Endothelial cell of umbilical vein (primary cell): ENCODE data around the gene VCL. TPM values are rescaled to one million over a fixed set of nuclear protein-coding genes. Genes with fewer than 3 reads are reported as not detected.

ENCODE experiments used
- BruUV-seq: library from RNA; stranded (reverse); fragments of 400-500 nt; replicated peaks from 2 replicates; lab custom pipeline; 2021; lab: Mats Ljungman, UMichigan
- CTCF ChIA-PET: fragments of 300-600, 350-600 bp; sonication (Branson Sonifier 250); formaldehyde crosslinking; loops from one replicate; lab custom pipeline; 2021; ENCODE audit warnings: antibody characterized with exemption, inconsistent platforms; lab: Charles Lee
- POLR2A ChIA-PET: fragments of 300-600, 350-600 bp; sonication (Branson Sonifier 250); formaldehyde crosslinking; loops from one replicate; lab custom pipeline; 2021; ENCODE audit warnings: antibody characterized with exemption, inconsistent platforms; lab: Charles Lee
- DNase-seq: peaks from one replicate; pipeline ENCODE4 v3.0.0-alpha.2; 2011; ENCODE audit warnings: low read depth, low spot score
- FAIRE-seq: peaks from 2 replicates; lab custom pipeline; 2011; peaks lifted over from hg19 to GRCh38; lab: Jason Lieb, UNC
- H2AFZ ChIP-seq: 2 replicates; pipeline ENCODE4 v1.6.0; 2012; ENCODE audit warnings: low read depth, low read length, control low read depth, inconsistent platforms
- H3K27ac ChIP-seq: 2 replicates; pipeline ENCODE4 v1.5.1; 2011; ENCODE audit warnings: low read depth, mild to moderate bottlenecking, control low read depth, low read length, moderate library complexity; ENCODE audit not compliant: insufficient read depth
- H3K27me3 ChIP-seq, 2 experiments: 2 replicates each; pipeline versions ENCODE4 v1.6.0 to v1.6.1; 2011; ENCODE audit warnings: low read length in 2 of 2, mixed read lengths in 1 of 2; ENCODE audit not compliant: control insufficient read depth in 2 of 2, insufficient read depth in 2 of 2
- H3K36me3 ChIP-seq, 2 experiments: 2 replicates in 1 of 2; 3 replicates in 1 of 2; pipeline ENCODE4 v1.5.1; 2011; ENCODE audit warnings: low read length in 2 of 2, mild to moderate bottlenecking in 1 of 2, moderate library complexity in 1 of 2; ENCODE audit not compliant: control insufficient read depth in 2 of 2, insufficient read depth in 2 of 2; ENCODE audit errors: extremely low read depth in 1 of 2
- H3K4me1 ChIP-seq: 3 replicates; pipeline ENCODE4 v1.5.1; 2011; ENCODE audit warnings: mild to moderate bottlenecking, low read length; ENCODE audit not compliant: control insufficient read depth, insufficient read depth; ENCODE audit errors: extremely low read depth
- H3K4me2 ChIP-seq: 2 replicates; pipeline ENCODE4 v1.6.1; 2011; ENCODE audit warnings: low read length, control low read depth, mixed read lengths; ENCODE audit not compliant: insufficient read depth
- H3K4me3 ChIP-seq, 3 experiments: fragments of 200-600 bp in 1 of 3; sonication (generic), shearing (Covaris generic) in 1 of 3; replicated peaks in 1 of 3; 2 replicates each; pipeline ENCODE4 v1.5.1; 2011 to 2016; ENCODE audit warnings: control low read depth in 3 of 3, low read length in 3 of 3, mild to moderate bottlenecking in 2 of 3, inconsistent platforms in 1 of 3, low read depth in 1 of 3, moderate library complexity in 1 of 3; ENCODE audit not compliant: insufficient read depth in 1 of 3
- H3K79me2 ChIP-seq: 2 replicates; pipeline ENCODE4 v1.6.0; 2012; ENCODE audit warnings: low read length, inconsistent platforms; ENCODE audit not compliant: control insufficient read depth, insufficient read depth
- H3K9ac ChIP-seq: replicated peaks from 2 replicates; pipeline ENCODE3; 2011; ENCODE audit warnings: low read length, control low read depth; ENCODE audit not compliant: insufficient read depth; ENCODE audit errors: extremely low read depth
- H3K9me1 ChIP-seq: replicated peaks from 3 replicates; pipeline ENCODE4 v1.6.0; 2011; ENCODE audit warnings: mild to moderate bottlenecking, low read length; ENCODE audit not compliant: control insufficient read depth, insufficient read depth; ENCODE audit errors: extremely low read depth
- H3K9me3 ChIP-seq: replicated peaks from 2 replicates; pipeline ENCODE4 v1.5.1; 2012; ENCODE audit warnings: low read length, inconsistent platforms; ENCODE audit not compliant: control insufficient read depth, insufficient read depth
- H4K20me1 ChIP-seq: replicated peaks from 2 replicates; pipeline ENCODE3; 2011; ENCODE audit warnings: mild to moderate bottlenecking, low read length; ENCODE audit not compliant: control insufficient read depth, insufficient read depth; ENCODE audit errors: extremely low read depth
- EZH2 ChIP-seq: IDR thresholded peaks from 2 replicates; pipeline ENCODE4 v1.6.1; 2012; ENCODE audit warnings: borderline replicate concordance, low read depth, mild to moderate bottlenecking, moderate library complexity, low read length, inconsistent platforms; ENCODE audit not compliant: severe bottlenecking
- MAX ChIP-seq: IDR thresholded peaks from 2 replicates; pipeline ENCODE4 v1.6.1; 2011; ENCODE audit not compliant: insufficient read depth, insufficient read length
- MYC ChIP-seq: IDR thresholded peaks from one replicate; pipeline ENCODE4 v1.6.1; 2011; ENCODE audit warnings: mild to moderate bottlenecking, low read depth, low read length
- POLR2AphosphoS5 ChIP-seq: IDR thresholded peaks from 2 replicates; pipeline ENCODE4 v1.6.1; 2012; ENCODE audit warnings: low read depth, mild to moderate bottlenecking, control low read depth, low read length, moderate library complexity; ENCODE audit not compliant: insufficient read depth
- dilution Hi-C: fragments of 300-500 bp; cut with MboI; formaldehyde crosslinking; loops from one replicate; pipeline ENCODE4 v1.15.0; 2019; ENCODE audit warnings: low sequenced_read_pairs; ENCODE audit not compliant: extremely low pct_ligation_motif_present
- intact Hi-C: fragments of 100-400 bp; cut with micrococcal nuclease; formaldehyde crosslinking; loops from one replicate; pipeline ENCODE4 v1.10.0; 2022
- polyA plus RNA-seq, 4 experiments: library from polyadenylated mRNA; depleted of rRNA in 3 of 4; stranded (reverse) in 3 of 4; unstranded in 1 of 4; fragments of >200 nt; gene quantifications; 2 replicates each; pipeline versions ENCODE4 v1.2.1 to v1.2.3, GENCODE V29; 2011 to 2012; ENCODE audit warnings: missing spikeins in 1 of 4
- total RNA-seq: library from RNA; stranded (reverse); gene quantifications from 2 replicates; pipeline ENCODE4 v1.2.3, GENCODE V29; 2021
- TF ChIP-seq, protein P1 (sequence below), 2 donors: IDR thresholded peaks; 1 replicate in 1 of 2; 2 replicates in 1 of 2; pipeline ENCODE4 v1.5.1; 2011; ENCODE audit warnings: low read length in 2 of 2, mild to moderate bottlenecking in 2 of 2, moderate library complexity in 2 of 2, control low read depth in 1 of 2, inconsistent platforms in 1 of 2, low read depth in 1 of 2; ENCODE audit not compliant: insufficient read depth in 1 of 2; ENCODE audit errors: extremely low read depth in 1 of 2

The VCL gene
- total and polyA plus RNA-seq, 2 donors (not counting 3 experiments of a cell fraction or from before 2014, with no cell fraction given), result 95.4 to 231 TPM

DNA sequence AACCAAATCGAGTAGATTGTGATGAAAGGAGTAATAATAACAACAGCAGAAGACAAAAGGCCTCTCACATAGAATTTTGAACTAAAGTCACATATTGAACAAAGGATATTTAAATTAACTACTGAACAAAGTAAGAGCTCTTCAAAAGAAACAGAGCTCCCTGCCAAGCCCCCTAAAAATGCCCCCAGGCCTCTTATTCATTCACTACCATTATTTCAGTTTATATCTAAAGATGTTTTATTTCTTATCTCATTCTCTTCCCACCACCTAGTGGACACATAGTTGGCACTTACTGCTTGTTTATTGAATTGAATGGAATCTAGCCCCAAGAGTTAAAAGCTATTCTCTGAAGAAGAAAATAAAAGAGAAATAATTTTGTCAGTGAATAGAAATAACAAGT lies 37.4 kb downstream of the VCL start:
- H3K27ac ChIP-seq, result no peak overlapping the region
- no peaks in the 10 kb centered on the region for H3K27me3 ChIP-seq
- H3K9me1 ChIP-seq, result no peaks in the 10 kb centered on the region
- ChIA-PET CTCF (interaction anchor here (0.7 to 3.4 kb wide), 29 partner anchors 9 to 155 kb away, joined by 3 to 32 read pairs (median 6); partner anchors contain the start of gene VCL), POLR2A (no interaction called here)
- intact Hi-C loops (loop anchor here (1.0 to 2.0 kb wide), 3 partner anchors 79 to 149 kb away; no protein-coding TSS in a partner anchor), dilution Hi-C loops (no loop called here)
- no peak overlapping the region for H3K4me2 ChIP-seq
- H3K36me3 ChIP-seq, result peaks cover 2 to 7% of the 10 kb centered on the region in 2 experiments
- H2AFZ ChIP-seq, result no peak overlapping the region
- H3K79me2 ChIP-seq, result peaks cover 67% of the 10 kb centered on the region
- no peaks in the 10 kb centered on the region for H4K20me1 ChIP-seq
- TF ChIP-seq POLR2AphosphoS5, result no peak
- TF ChIP-seq, protein P1, sequence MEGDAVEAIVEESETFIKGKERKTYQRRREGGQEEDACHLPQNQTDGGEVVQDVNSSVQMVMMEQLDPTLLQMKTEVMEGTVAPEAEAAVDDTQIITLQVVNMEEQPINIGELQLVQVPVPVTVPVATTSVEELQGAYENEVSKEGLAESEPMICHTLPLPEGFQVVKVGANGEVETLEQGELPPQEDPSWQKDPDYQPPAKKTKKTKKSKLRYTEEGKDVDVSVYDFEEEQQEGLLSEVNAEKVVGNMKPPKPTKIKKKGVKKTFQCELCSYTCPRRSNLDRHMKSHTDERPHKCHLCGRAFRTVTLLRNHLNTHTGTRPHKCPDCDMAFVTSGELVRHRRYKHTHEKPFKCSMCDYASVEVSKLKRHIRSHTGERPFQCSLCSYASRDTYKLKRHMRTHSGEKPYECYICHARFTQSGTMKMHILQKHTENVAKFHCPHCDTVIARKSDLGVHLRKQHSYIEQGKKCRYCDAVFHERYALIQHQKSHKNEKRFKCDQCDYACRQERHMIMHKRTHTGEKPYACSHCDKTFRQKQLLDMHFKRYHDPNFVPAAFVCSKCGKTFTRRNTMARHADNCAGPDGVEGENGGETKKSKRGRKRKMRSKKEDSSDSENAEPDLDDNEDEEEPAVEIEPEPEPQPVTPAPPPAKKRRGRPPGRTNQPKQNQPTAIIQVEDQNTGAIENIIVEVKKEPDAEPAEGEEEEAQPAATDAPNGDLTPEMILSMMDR (IDR thresholded peaks at IDR 0.05; ENCODE audit: extremely low read depth in 1 of 2, insufficient read depth in 1 of 2, low read depth in 1 of 2, low read length in 2 of 2), result peak; percentile 9 to 14
- BruUV-seq, result no TSS peak
- H3K9me3 ChIP-seq, result no peaks in the 10 kb centered on the region
- no peak overlapping the region for H3K4me3 ChIP-seq
- H3K9ac ChIP-seq, result no peak overlapping the region
- peaks cover 10% of the 10 kb centered on the region for H3K4me1 ChIP-seq
- FAIRE-seq (no peak), DNase-seq (peak; percentile 51)

DNA sequence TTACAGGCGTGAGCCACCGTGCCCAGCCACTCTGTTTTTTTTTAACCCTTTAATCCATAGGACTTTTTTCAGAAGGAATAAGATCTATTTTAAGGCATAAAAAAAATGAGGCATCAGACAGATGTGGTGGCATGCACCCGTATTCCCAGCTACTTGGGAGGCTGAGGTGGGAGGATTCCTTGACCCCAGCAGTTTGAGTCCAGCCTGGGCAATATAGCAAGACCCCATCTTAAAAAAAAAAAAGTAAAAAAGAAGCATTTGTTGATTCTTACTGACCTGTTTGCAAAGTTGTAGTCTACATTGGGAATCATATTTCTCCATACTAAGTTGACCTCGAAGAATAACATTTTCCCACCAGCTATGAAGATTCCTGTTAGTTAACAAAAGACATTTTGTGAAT lies 38.6 kb downstream of the VCL start:
- dilution Hi-C loops (no loop called here), intact Hi-C loops (no loop called here)
- FAIRE-seq, result no peak
- H3K4me1 ChIP-seq, result peaks cover 7% of the 10 kb centered on the region
- peaks cover 2 to 7% of the 10 kb centered on the region in 2 experiments for H3K36me3 ChIP-seq
- ChIA-PET POLR2A (no interaction called here), CTCF (interaction anchor here (0.9 to 3.4 kb wide), 9 partner anchors 16 to 150 kb away, joined by 3 to 32 read pairs (median 14); partner anchors contain the start of gene VCL)
- H3K79me2 ChIP-seq, result peaks cover 62% of the 10 kb centered on the region
- no peak overlapping the region for H3K27ac ChIP-seq
- no peak overlapping the region for H3K4me2 ChIP-seq
- H4K20me1 ChIP-seq, result no peaks in the 10 kb centered on the region
- BruUV-seq, result no TSS peak
- no peak overlapping the region for H3K9ac ChIP-seq
- no peak for TF ChIP-seq POLR2AphosphoS5
- TF ChIP-seq, protein P1 (IDR thresholded peaks at IDR 0.05; ENCODE audit: extremely low read depth in 1 of 2, insufficient read depth in 1 of 2, low read depth in 1 of 2, low read length in 2 of 2), result no peak
- TF ChIP-seq MAX, result no peak
- TF ChIP-seq EZH2, result no peak
- TF ChIP-seq MYC, result no peak
- no peak for DNase-seq
- no peaks in the 10 kb centered on the region for H3K9me1 ChIP-seq
- no peak overlapping the region for H2AFZ ChIP-seq
- no peak overlapping the region for H3K4me3 ChIP-seq
- no peaks in the 10 kb centered on the region for H3K27me3 ChIP-seq
- H3K9me3 ChIP-seq, result no peaks in the 10 kb centered on the region
